GM18498 (cell line): ENCODE measurements around the gene TMEM217.

Experiments
- ATAC-seq: cut with Tn5 transposase; IDR thresholded peaks from one replicate; pipeline ENCODE4 v1.9.1; 2021; ENCODE audit warnings: mild to moderate bottlenecking, moderate library complexity; ENCODE audit not compliant: unreplicated experiment

TMEM217 gene

GRCh38 chr6:37280162-37280887 is 22.4 kb upstream of the TMEM217 start:
- no peak for ATAC-seq

- no peak for ATAC-seq
These were observed 21.6 kb upstream of the TMEM217 start for GRCh38 chr6:37279366-37280134.

GRCh38 chr6:37277001-37277409 is 19.1 kb upstream of the TMEM217 start:
- no peak for ATAC-seq

- no peak for ATAC-seq
These were observed 17.4 kb upstream of the TMEM217 start for GRCh38 chr6:37275350-37275749.

GRCh38 chr6:37273690-37274089 is 15.7 kb upstream of the TMEM217 start:
- no peak for ATAC-seq

- no peak for ATAC-seq
These were observed 15.1 kb upstream of the TMEM217 start for GRCh38 chr6:37272834-37273566.

- no peak for ATAC-seq
These were observed 11.2 kb upstream of the TMEM217 start for GRCh38 chr6:37269105-37269504.

- no peak for ATAC-seq
These were observed 7.9 kb upstream of the TMEM217 start for GRCh38 chr6:37265860-37266259.

GRCh38 chr6:37265001-37265400 is 7.1 kb upstream of the TMEM217 start:
- no peak for ATAC-seq

- ATAC-seq = no peak
These were observed 4.6 kb upstream of the TMEM217 start for GRCh38 chr6:37262446-37263026.

- ATAC-seq = no peak
These were observed 3.3 kb upstream of the TMEM217 start for GRCh38 chr6:37261198-37261597.

GRCh38 chr6:37260444-37260843 is 2.5 kb upstream of the TMEM217 start:
- ATAC-seq = no peak

GRCh38 chr6:37260040-37260439 is 2.1 kb upstream of the TMEM217 start:
- ATAC-seq = no peak

GRCh38 chr6:37259191-37259590 is 1.2 kb upstream of the TMEM217 start:
- no peak for ATAC-seq

GRCh38 chr6:37258405-37259105 is 611 bp upstream of the TMEM217 start:
- ATAC-seq = no peak

- ATAC-seq = no peak
These were observed 667 bp downstream of the TMEM217 start for GRCh38 chr6:37257320-37257633.

- no peak for ATAC-seq
These were observed 1.1 kb downstream of the TMEM217 start for GRCh38 chr6:37256692-37257319.

GRCh38 chr6:37254881-37255280 is 3.1 kb downstream of the TMEM217 start:
- ATAC-seq = no peak

GRCh38 chr6:37253486-37254007 is 4.4 kb downstream of the TMEM217 start:
- ATAC-seq = no peak

- no peak for ATAC-seq
These were observed 6.6 kb downstream of the TMEM217 start for GRCh38 chr6:37251211-37251780.
